Daoy (cell line): ENCODE results near the gene CCN6. TPM values are rescaled to one million over a fixed set of nuclear protein-coding genes. Genes with fewer than 3 reads are reported as not detected.

Source experiments
- DNase-seq: peaks from one replicate; pipeline ENCODE4 v3.0.0-alpha.2; 2015; ENCODE audit warnings: low read depth
- total RNA-seq: library from RNA; depleted of rRNA; stranded (reverse); fragments of >200 nt; shearing (Covaris generic); gene quantifications from 2 replicates; pipeline ENCODE4 v1.2.3, GENCODE V29; 2014; rRNA removed

The CCN6 gene
- total RNA-seq, result not detected in 2 replicates

GRCh38 chr6:112054001-112054400, at the start of gene CCN6:
TSS of gene CCN6 (plus strand) at chr6:112054104. CDS start at chr6:112054358, 254 bp downstream.
- no peak for DNase-seq

- no peak for DNase-seq
These were observed 49.5 kb upstream of the CCN6 start for GRCh38 chr6:112004201-112005012.

GRCh38 chr6:112005013-112005371, 48.9 kb upstream of the CCN6 start:
- no peak for DNase-seq

- DNase-seq, result no peak
These were observed 46.6 kb upstream of the CCN6 start for GRCh38 chr6:112007254-112007653.

- peak; percentile 39 for DNase-seq
These were observed 46.1 kb upstream of the CCN6 start for GRCh38 chr6:112007805-112008204.

GRCh38 chr6:112008482-112008881, 45.4 kb upstream of the CCN6 start:
- no peak for DNase-seq

GRCh38 chr6:112010328-112010727, 43.6 kb upstream of the CCN6 start:
- no peak for DNase-seq

- DNase-seq, result no peak
These were observed 40.9 kb upstream of the CCN6 start for GRCh38 chr6:112013051-112013450.

- peak; percentile 14 for DNase-seq
These were observed 39.4 kb upstream of the CCN6 start for GRCh38 chr6:112014483-112014882.

GRCh38 chr6:112015725-112016124, 38.2 kb upstream of the CCN6 start:
- DNase-seq, result peak; percentile 21

GRCh38 chr6:112016320-112016719, 37.6 kb upstream of the CCN6 start:
- peak; percentile 83 for DNase-seq

- peak; percentile 18 for DNase-seq
These were observed 36.7 kb upstream of the CCN6 start for GRCh38 chr6:112017169-112017568.

GRCh38 chr6:112017760-112018537, 36.0 kb upstream of the CCN6 start:
- DNase-seq, result no peak

GRCh38 chr6:112018619-112019416, 35.1 kb upstream of the CCN6 start:
- peak; percentile 17 for DNase-seq

GRCh38 chr6:112019589-112019988, 34.3 kb upstream of the CCN6 start:
- no peak for DNase-seq

GRCh38 chr6:112021691-112022310, 32.1 kb upstream of the CCN6 start:
- DNase-seq, result no peak

- DNase-seq, result no peak
These were observed 31.2 kb upstream of the CCN6 start for GRCh38 chr6:112022749-112023148.

- DNase-seq, result no peak
These were observed 29.4 kb upstream of the CCN6 start for GRCh38 chr6:112024464-112024863.

- DNase-seq, result no peak
These were observed 27.0 kb upstream of the CCN6 start for GRCh38 chr6:112026933-112027332.

- peak; percentile 17 for DNase-seq
These were observed 25.8 kb upstream of the CCN6 start for GRCh38 chr6:112027942-112028674.
